NCI-H146 treated with DMSO at 0.1 percent for 48 hours (cell line): Measurements from ENCODE around the gene TAF4B.
"Not testable (repeated sequence)": the region's sequence is repeated elsewhere in the genome, so short reads cannot be mapped to it uniquely, and the experiment has no call there.

Experiments
- DNase-seq: peaks from one replicate; lab custom pipeline; 2025; ENCODE audit not compliant: unreplicated experiment; lab: John Stamatoyannopoulos, UW

Gene TAF4B

DNA sequence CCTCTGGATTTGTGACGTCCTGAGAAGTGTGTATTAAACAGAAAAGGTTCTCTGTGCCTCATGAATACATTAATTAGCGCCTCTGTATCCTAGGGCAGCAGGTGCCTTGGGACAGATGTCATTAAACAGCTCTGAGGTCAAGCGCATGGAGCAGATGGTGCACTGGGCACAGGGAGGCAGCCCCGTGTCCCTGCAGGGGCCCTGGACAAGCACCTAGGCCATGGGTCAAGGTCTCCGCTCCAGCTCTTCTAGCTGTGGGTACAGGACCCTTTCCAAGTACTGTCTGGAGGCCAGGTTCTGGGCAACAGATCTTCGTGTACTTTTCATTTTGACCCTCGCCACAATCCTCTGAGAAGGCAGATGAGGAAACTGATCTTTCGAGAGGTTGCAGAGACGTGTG, 195.7 kb downstream of the TAF4B start:
- no peak for DNase-seq

- DNase-seq: no peak
Observed at GRCh38 chr18:26422472-26423162, 196.4 kb downstream of the TAF4B start.

- DNase-seq: no peak
Observed at GRCh38 chr18:26424428-26425147, 198.3 kb downstream of the TAF4B start.

GRCh38 chr18:26425148-26425531, 198.9 kb downstream of the TAF4B start:
- no peak for DNase-seq

DNA sequence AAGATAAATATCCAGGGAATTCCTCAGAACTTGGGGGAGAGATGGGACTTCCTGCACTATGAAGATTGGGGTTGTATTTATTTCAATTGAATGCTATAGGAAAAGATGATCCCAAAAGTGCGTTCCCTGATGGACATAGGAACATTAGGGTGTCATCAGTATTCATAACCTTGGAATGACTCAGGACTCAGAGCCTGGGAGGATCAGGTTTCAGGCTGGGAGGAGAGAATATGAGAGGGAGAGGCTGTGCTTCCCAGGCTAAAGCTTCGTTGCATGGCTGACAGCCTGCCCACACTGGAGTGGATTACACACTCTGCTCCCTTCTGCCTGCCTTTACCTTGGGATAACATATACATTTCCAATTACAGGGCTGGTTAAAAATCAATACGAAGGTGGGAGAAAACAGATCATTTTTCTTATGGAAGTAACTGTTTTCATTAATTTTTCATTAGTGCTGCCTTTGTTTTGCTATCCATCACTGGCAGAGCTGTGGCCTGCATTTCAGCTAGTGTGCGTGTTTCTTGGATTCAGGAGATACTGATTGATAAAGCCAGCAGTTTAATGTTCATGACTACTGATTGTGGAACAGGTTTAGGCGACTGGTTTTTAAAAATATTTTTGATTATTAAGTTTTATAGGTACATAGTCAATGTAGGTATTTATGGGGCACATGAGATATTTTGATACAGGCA, 203.4 kb downstream of the TAF4B start:
- no peak for DNase-seq

DNA sequence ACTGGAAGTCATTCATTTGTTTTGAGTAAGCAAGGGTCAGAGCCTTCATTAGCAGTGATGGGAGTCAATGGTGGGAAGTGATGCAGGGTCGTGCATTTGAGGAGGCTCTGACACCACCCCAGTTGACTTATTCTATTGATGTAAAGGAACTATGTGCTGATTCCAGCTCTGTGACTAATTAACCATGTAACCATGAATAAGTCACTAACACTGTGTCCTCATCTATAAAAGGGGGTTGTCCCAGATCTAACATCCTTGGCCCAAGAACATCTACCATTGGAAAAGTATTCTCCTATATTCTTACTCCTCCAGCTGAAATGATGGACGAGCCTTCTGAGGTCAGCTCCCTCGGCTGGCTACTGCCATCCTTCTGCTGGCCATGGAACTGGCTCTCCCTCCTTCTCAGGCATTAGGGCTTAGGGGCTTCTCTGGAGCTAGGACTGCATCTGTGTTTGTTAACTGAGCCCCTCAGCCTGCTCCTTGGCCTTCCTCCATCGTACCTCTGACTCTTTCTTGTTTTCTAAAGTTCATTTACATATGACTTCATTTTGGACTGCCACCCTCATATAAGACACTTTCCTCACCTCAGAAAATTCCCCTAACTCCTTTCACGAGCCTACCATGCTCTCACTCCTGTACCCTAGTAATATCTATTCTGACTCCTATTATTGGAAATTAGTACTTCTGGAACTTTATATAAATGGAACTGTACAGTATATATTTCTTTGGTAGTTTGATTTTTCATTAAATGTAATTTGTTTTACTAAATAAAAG, 206.6 kb downstream of the TAF4B start:
- DNase-seq: no peak

GRCh38 chr18:26434887-26435286, 208.6 kb downstream of the TAF4B start:
- no peak for DNase-seq

DNA sequence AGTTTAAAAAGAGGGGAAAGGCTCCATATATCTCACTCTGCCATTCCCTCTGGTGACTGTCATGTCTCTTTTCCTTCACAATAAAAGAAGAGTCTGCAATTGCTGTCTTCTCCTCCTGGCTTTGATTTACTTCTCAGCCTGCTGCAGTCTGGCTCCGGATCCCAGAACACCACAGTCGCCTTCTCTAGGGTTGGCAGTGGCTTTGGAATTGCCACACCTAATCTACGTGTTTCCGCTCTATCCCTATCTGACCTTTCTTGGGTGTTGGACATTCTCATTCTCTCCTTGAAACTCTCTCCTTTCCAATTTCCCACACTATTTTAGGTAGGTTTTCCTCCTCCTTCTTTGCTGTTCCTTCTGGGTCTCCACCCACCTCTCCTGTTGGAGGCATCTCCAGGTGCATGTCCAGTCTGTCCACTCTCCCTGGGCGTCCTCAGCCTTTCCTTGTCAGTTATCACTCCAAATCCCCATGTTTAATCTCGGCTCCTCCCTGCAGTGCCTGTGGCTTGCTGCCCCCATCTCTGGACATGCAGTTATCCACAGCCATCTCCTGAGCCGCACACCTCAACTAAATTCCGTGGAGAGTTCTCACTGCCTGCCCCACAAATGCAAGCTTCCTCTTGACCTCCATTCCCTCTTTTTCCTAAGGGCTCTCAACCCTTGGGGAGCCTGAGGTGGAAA, 209.3 kb downstream of the TAF4B start:
- no peak for DNase-seq

- no peak for DNase-seq
Observed at GRCh38 chr18:26436176-26437051, 210.2 kb downstream of the TAF4B start.

DNA sequence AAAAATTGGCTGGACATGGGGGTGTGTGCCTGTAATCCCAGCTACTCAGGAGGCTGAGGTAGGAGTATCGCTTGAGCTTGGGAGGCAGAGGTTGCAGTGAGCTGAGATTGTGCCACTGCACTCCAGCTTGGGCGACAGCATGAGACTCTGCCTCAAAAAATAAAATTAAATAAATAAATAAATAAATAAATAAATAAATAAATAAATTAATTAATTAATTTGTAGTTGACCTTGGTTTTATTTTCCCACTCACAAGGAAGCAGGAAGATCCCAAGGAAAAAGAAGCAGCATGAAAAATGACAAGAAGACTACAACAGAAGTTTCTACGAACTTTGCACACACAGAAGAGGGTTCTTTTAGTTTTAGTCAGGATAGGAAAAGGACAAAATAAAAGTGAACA, 211.4 kb downstream of the TAF4B start:
- not testable (repeated sequence) for DNase-seq

GRCh38 chr18:26438980-26439379, 212.7 kb downstream of the TAF4B start:
- DNase-seq: no peak

DNA sequence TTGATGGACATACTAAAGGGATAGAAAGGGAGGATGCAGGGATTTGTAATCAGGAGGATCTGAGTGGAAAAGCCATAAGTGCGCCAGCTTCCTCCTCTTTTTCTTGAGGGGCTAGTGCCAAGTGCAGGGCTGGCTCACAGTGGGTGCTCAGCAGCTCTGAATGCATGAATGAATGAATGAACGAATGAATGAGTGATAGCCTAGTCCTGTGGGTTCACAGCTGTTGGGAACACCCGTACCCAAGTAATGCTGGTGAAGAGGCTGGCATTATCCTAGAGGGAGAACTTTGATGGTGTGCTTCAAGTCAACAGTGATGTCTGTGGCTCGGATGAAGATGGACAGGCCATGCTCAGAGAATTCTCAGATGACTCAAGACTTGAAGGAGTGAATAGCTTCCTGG, 213.3 kb downstream of the TAF4B start:
- DNase-seq: no peak

- no peak for DNase-seq
Observed at GRCh38 chr18:26440644-26441043, 214.4 kb downstream of the TAF4B start.
